ENCODE data around the gene CTNS. TPM values are rescaled to one million over a fixed set of nuclear protein-coding genes. Genes with fewer than 3 reads are reported as not detected.

Gene CTNS
- total RNA-seq, 1 experiment from 2014 or later: 20.4 TPM

- H3K4me3 ChIP-seq (ENCODE audit: low read depth in 2 of 2, low read length in 2 of 2): no peak overlapping the region
- no peaks in the 10 kb centered on the region for H3K36me3 ChIP-seq (ENCODE audit: control insufficient read depth, insufficient read depth, low read length)
- TF ChIP-seq POLR2AphosphoS5 (IDR thresholded peaks at IDR 0.05; ENCODE audit: low read depth, low read length) (no peak), SIN3A (IDR thresholded peaks at IDR 0.05; ENCODE audit: borderline replicate concordance, insufficient read depth, low read depth, low read length) (no peak), REST (IDR thresholded peaks at IDR 0.05; ENCODE audit: insufficient read depth in 1 of 2, low read depth in 2 of 2, low read length in 1 of 2) (no peak), CTCF (IDR thresholded peaks at IDR 0.05) (no peak), TCF7L2 (IDR thresholded peaks at IDR 0.05; ENCODE audit: low read depth, low read length) (no peak)
- in situ Hi-C loops (cut with HindIII; ENCODE audit: low pct_unique_long_range_greater_than_20kb, low sequenced_read_pairs) (no loop called here), intact Hi-C loops (cut with micrococcal nuclease; ENCODE audit: unreplicated experiment) (no loop called here)
- BruUV-seq (replicated peaks): no TSS peak
- no peak overlapping the region for H3K27ac ChIP-seq (ENCODE audit: low read length)
- ChIA-PET CTCF (no interaction called here), POLR2A (no interaction called here)
- H3K27me3 ChIP-seq (ENCODE audit: control insufficient read depth, insufficient read depth, low read length): no peaks in the 10 kb centered on the region
- no peaks in the 10 kb centered on the region for H3K9me3 ChIP-seq (ENCODE audit: control insufficient read depth, insufficient read depth, low read depth, low read length)
- peak; percentile 64 for ATAC-seq
- no peaks in the 10 kb centered on the region for H3K4me1 ChIP-seq (ENCODE audit: control insufficient read depth, insufficient read depth, low read length)
- no peak for DNase-seq (ENCODE audit: low read depth, low spot score)
These were observed 51.5 kb downstream of the CTNS start for GRCh38 chr17:3688027-3688553.

- intact Hi-C loops (cut with micrococcal nuclease; ENCODE audit: unreplicated experiment) (no loop called here), in situ Hi-C loops (cut with HindIII; ENCODE audit: low pct_unique_long_range_greater_than_20kb, low sequenced_read_pairs) (no loop called here)
These were observed 52.3 kb downstream of the CTNS start for GRCh38 chr17:3688852-3689261.

More at GRCh38 chr17:3688852-3689261, 52.3 kb downstream of the CTNS start:
- Histone ChIP-seq H3K4me3 (ENCODE audit: low read depth in 2 of 2, low read length in 2 of 2) (no peak overlapping the region), H3K27me3 (ENCODE audit: control insufficient read depth, insufficient read depth, low read length) (no peaks in the 10 kb centered on the region), H3K4me1 (ENCODE audit: control insufficient read depth, insufficient read depth, low read length) (no peaks in the 10 kb centered on the region), H3K9me3 (ENCODE audit: control insufficient read depth, insufficient read depth, low read depth, low read length) (no peaks in the 10 kb centered on the region), H3K36me3 (ENCODE audit: control insufficient read depth, insufficient read depth, low read length) (no peaks in the 10 kb centered on the region), H3K27ac (ENCODE audit: low read length) (no peak overlapping the region)
- peak; percentile 16; the same call in 1 of the 2 replicates for ATAC-seq
- DNase-seq (ENCODE audit: low read depth, low spot score): no peak
- no TSS peak for BruUV-seq (replicated peaks)
- CTCF ChIA-PET: no interaction called here
- TF ChIP-seq CTCF (IDR thresholded peaks at IDR 0.05): no peak
- no peak for TF ChIP-seq REST (IDR thresholded peaks at IDR 0.05; ENCODE audit: insufficient read depth in 1 of 2, low read depth in 2 of 2, low read length in 1 of 2)
- no peak for TF ChIP-seq TCF7L2 (IDR thresholded peaks at IDR 0.05; ENCODE audit: low read depth, low read length)
- no peak for TF ChIP-seq SIN3A (IDR thresholded peaks at IDR 0.05; ENCODE audit: borderline replicate concordance, insufficient read depth, low read depth, low read length)
- POLR2A ChIA-PET: no interaction called here

Data from Panc1 (cell line).